ENCODE results near the gene TRDMT1. TPM values are rescaled to one million over a fixed set of nuclear protein-coding genes. Genes with fewer than 3 reads are reported as not detected.

Gene TRDMT1
- total RNA-seq, 6 experiments from 2014 or later: 6.8 to 13.0 (median 8.6) TPM

- Mint-ChIP-seq H3K27ac (no peak overlapping the region), H3K36me3 (ENCODE audit: low read depth) (peaks cover 10% of the 10 kb centered on the region; the same call in 1 of the 2 replicates), H3K27me3 (ENCODE audit: insufficient read depth) (no peaks in the 10 kb centered on the region; the same call in none of the 2 replicates), H3K4me1 (ENCODE audit: low read depth) (0 out of 2 replicates have a peak, but pooled peaks cover 2% of the 10 kb centered on the region), H3K9me3 (no peaks in the 10 kb centered on the region), H3K4me3 (no peak overlapping the region)
- no peak for DNase-seq
- no peak for TF ChIP-seq CTCF (IDR thresholded peaks at IDR 0.05)
Observed at GRCh38 chr10:17166699-17167098, 34.8 kb downstream of the TRDMT1 start.

GRCh38 chr10:17162828-17163227 is 38.6 kb downstream of the TRDMT1 start:
- DNase-seq: no peak
- TF ChIP-seq CTCF (IDR thresholded peaks at IDR 0.05): no peak
- no peak overlapping the region for H3K27ac Mint-ChIP-seq
- peaks cover 10% of the 10 kb centered on the region; the same call in 1 of the 2 replicates for H3K36me3 Mint-ChIP-seq (ENCODE audit: low read depth)
- H3K27me3 Mint-ChIP-seq (ENCODE audit: insufficient read depth): no peaks in the 10 kb centered on the region; the same call in none of the 2 replicates
- H3K9me3 Mint-ChIP-seq: no peaks in the 10 kb centered on the region
- H3K4me3 Mint-ChIP-seq: no peak overlapping the region
- no peaks in the 10 kb centered on the region for H3K4me1 Mint-ChIP-seq (ENCODE audit: low read depth)

GRCh38 chr10:17161775-17162174 is 39.7 kb downstream of the TRDMT1 start:
- TF ChIP-seq CTCF (IDR thresholded peaks at IDR 0.05): no peak
- H3K9me3 Mint-ChIP-seq: no peaks in the 10 kb centered on the region
- no peaks in the 10 kb centered on the region; the same call in none of the 2 replicates for H3K27me3 Mint-ChIP-seq (ENCODE audit: insufficient read depth)
- H3K27ac Mint-ChIP-seq: no peak overlapping the region
- H3K4me1 Mint-ChIP-seq (ENCODE audit: low read depth): no peaks in the 10 kb centered on the region
- H3K4me3 Mint-ChIP-seq: no peak overlapping the region
- no peak for DNase-seq
- H3K36me3 Mint-ChIP-seq (ENCODE audit: low read depth): peaks cover 10% of the 10 kb centered on the region; the same call in 1 of the 2 replicates

GRCh38 chr10:17157024-17157423 is 44.4 kb downstream of the TRDMT1 start:
- 0 out of 2 replicates have a peak, but pooled peaks cover under 1% of the 10 kb centered on the region for H3K4me1 Mint-ChIP-seq (ENCODE audit: low read depth)
- H3K4me3 Mint-ChIP-seq: no peak overlapping the region
- no peaks in the 10 kb centered on the region for H3K9me3 Mint-ChIP-seq
- no peaks in the 10 kb centered on the region for H3K36me3 Mint-ChIP-seq (ENCODE audit: low read depth)
- no peak overlapping the region for H3K27ac Mint-ChIP-seq
- DNase-seq: no peak
- no peaks in the 10 kb centered on the region for H3K27me3 Mint-ChIP-seq (ENCODE audit: insufficient read depth)
- TF ChIP-seq CTCF (IDR thresholded peaks at IDR 0.05): no peak

- Mint-ChIP-seq H3K36me3 (ENCODE audit: low read depth) (no peaks in the 10 kb centered on the region), H3K4me3 (no peak overlapping the region), H3K27me3 (ENCODE audit: insufficient read depth) (no peaks in the 10 kb centered on the region), H3K4me1 (ENCODE audit: low read depth) (0 out of 2 replicates have a peak, but pooled peaks cover 4% of the 10 kb centered on the region), H3K9me3 (no peaks in the 10 kb centered on the region), H3K27ac (no peak overlapping the region)
- DNase-seq: no peak
- TF ChIP-seq CTCF (IDR thresholded peaks at IDR 0.05): no peak
Observed at GRCh38 chr10:17155826-17156225, 45.6 kb downstream of the TRDMT1 start.

GRCh38 chr10:17154116-17154515 is 47.4 kb downstream of the TRDMT1 start:
- Mint-ChIP-seq H3K4me3 (no peak overlapping the region), H3K9me3 (no peaks in the 10 kb centered on the region), H3K36me3 (ENCODE audit: low read depth) (no peaks in the 10 kb centered on the region), H3K4me1 (ENCODE audit: low read depth) (0 out of 2 replicates have a peak, but pooled peaks cover 4% of the 10 kb centered on the region), H3K27ac (no peak overlapping the region), H3K27me3 (ENCODE audit: insufficient read depth) (no peaks in the 10 kb centered on the region)
- no peak for TF ChIP-seq CTCF (IDR thresholded peaks at IDR 0.05)
- DNase-seq: no peak
